ENCODE data around the gene CNOT3.
A peak's percentile ranks its signal among the peaks of the same experiment; 100 is the strongest.

CNOT3 gene

DNA sequence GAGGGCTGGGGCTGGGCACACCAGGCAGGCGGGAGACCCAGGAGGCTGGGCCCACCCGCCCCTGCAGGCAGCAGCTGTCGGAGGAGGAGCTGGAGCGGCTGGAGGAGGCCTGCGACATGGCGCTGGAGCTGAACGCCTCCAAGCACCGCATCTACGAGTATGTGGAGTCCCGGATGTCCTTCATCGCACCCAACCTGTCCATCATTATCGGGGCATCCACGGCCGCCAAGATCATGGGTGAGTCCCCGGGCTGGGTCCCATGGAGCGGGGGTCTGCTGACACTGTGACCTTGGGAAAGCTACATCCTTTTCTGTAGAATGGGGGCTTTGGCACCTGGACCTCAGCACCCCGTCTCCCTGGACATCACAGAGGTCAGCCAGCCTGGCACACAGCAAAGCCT lies 13.9 kb upstream of the CNOT3 start:
- DNase-seq: no peak

- DNase-seq: no peak
Observed at GRCh38 chr19:54124393-54124792, 13.2 kb upstream of the CNOT3 start.

GRCh38 chr19:54125713-54126112 lies 11.8 kb upstream of the CNOT3 start:
- no peak for DNase-seq

DNA sequence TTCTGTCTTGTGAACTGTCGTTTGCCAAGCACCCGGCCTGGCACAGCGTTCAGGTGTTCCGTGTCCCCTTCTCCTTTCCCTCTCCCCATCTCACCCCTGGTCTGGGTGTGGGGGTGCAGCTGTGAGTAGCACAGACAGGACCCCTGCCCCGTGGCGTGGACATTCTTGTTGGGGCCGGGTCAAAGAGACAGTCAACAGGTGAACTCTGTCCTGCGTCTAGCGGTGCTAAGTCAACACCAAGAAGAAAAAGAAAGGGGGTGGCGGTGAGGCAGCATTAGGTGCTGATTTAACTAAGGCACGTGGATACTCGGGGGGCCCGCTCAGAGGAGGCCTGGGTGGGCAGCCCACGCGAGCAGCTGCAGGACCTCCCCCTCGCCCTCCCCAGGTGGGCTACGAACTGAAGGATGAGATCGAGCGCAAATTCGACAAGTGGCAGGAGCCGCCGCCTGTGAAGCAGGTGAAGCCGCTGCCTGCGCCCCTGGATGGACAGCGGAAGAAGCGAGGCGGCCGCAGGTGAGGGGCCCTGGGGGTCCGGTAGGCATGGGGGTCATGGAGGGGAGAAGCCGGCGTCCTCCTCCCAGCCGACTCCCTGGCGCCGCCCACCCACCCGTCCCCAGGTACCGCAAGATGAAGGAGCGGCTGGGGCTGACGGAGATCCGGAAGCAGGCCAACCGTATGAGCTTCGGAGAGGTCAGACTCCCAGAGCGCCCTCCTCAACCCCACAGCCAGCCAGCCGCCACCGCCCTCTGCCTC lies 9.7 kb upstream of the CNOT3 start:
- DNase-seq: no peak

DNA sequence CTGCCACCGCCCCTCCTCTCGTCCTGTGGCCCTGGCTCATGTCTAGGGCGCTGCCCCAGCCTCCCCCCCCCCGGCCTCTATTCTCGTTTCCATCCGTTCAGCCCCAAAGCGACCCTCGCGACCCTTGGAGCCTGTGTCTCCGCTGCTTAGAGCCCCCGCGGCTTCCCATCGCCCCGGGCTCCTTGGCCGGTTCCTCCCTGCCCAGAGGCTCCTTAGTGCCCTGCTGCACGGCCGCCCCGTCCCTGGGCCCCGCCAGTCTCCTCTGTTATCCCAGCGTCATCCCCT lies 9.2 kb upstream of the CNOT3 start:
- no peak for DNase-seq

GRCh38 chr19:54128796-54129616 lies 8.6 kb upstream of the CNOT3 start:
- DNase-seq: no peak

DNA sequence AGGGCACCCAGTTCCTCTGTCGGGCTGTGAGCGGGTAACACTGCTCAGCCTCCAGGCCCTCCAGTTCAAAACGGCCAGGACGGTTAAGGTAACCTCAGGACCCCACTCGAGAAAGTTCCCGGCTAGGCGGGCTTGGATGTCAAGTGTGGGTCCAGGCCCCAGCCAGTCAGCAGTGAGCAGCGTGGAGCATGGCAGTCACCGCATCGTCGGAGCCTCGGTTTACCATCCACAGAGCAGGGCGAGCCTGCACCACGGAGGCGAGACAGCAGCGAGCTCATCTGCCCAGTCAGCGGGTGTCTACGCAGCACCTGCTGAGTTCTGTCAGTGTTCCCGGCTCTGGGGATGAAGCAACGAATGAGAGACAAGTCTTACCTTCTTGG lies 8.0 kb upstream of the CNOT3 start:
- no peak for DNase-seq

- no peak for DNase-seq
Observed at GRCh38 chr19:54133312-54133956, 4.1 kb upstream of the CNOT3 start.

DNA sequence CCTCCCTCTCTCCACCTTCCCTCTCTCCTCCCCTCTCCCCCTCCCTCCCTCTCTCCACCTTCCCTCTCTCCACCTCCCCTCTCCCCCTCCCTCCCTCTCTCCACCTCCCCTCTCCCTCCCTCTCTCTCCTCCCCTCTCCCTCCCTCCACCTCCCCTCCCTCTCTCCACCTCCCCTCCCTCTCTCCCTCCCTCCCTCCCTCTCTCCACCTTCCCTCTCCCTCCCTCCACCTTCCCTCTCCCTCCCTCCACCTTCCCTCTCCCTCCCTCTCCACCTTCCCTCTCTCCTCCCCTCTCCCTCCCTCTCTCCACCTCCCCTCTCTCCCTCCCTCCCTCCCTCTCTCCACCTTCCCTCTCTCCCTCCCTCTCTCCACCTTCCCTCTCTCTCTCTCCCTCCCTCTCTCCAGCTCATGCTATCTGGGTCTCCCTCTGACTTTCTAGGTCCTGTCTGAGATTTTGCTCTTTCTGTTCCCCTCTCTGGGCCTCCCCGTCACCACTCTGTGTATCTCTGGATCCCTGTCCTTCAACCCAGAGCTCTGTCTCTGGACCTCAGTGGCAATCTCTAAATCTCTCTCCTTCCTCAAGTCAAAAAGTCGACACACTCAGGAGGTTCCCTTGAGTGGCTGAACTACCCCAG lies 3.5 kb upstream of the CNOT3 start:
- no peak for DNase-seq

DNA sequence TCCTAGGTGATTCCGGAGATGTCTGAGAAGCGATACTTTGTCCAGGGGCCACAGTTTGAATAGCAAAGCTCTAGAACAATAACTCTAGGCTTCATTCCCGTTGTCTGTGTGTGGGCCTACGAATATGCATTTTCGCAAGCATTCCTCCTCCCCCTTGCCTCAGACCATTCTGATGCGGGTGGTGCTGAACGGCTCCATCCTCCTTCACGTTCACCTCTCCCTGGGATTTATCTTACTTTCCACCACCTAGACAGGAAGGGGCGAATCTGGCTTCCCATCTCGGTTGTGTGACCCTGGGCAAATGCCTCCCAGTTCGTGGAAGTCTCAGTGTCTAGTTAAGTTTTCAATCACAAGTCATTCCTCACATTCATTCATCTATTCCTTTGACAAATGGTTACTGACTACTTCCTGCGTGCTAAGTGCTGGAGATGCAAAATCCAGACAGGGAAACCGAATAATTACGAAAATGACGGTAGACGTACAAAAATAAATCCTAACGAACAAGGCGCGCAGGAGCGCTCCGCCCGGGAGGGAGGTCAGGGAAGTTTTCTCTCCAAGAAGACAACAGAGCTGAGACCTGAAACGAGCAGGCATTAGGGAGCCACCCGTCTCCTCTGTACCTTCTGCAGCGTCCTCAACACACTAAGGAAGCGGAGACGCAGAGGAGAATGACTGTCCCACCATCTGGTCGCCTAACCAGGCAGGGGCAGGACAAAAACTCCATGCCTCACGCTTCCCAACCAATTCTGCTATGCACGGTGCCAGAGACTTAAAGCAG lies 1.3 kb upstream of the CNOT3 start:
- DNase-seq: no peak

- DNase-seq: peak; percentile 100
Observed at GRCh38 chr19:54136864-54137698, 481 bp upstream of the CNOT3 start.

DNA sequence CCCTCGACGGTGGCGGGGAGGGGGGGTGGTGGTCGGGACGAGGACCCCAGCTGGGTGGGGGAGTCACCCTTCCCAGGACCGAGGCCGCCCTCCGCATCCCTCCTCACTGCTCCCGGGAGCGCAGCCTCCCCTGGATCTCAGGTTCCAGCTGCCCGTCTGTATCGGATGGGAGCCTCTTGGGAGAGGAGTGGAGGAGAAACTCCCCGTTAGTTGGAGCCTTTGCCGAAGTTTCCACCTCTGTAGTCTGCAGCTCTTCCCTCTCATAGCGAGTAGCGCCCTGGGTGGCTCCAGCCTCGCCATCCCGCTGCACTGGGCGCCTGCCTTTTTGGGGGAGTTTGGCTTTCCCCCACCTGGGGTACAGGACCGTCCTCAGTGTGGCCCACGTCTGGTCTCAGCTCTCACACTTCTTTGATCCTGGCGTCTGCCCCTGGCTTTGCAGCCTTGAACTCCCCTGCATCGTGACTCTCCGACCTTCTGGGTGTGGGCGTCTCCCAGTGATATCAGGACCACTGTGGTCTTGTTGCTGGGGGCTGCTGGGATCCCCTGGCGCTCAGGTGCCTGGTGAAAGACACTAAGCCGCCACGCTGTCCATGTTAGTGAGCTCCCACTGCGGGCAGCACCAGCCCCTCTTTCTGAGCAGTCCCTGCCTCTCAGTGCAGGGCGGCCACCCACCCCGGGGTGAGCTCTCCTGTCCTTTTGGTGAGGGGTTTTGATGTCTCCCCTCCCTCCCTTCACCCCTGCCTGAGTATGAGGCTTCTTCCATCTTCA lies 1.1 kb downstream of the CNOT3 start:
- DNase-seq: no peak

DNA sequence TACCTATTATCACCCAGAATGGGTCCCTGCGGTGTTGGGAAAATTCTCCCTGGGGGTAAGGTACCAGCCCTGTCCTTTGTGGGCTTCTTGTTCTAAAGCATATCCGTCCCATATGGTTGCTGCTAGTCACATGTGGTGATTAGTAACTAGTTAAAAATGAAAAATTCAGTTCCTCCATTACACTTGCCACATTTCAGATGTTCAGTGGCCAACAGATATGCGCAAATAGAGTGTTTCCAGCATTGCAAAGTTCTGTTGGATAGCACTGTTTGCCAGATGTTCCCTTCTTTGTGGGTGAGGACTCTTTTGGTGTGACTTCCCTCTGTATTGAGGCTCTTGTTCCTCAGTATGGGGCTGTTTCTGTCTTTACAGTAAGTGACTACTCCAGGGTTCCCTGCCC lies 3.8 kb downstream of the CNOT3 start:
- no peak for DNase-seq

GRCh38 chr19:54142166-54142780 lies 4.7 kb downstream of the CNOT3 start:
- DNase-seq: no peak

- no peak for DNase-seq
Observed at GRCh38 chr19:54145541-54146158, 8.1 kb downstream of the CNOT3 start.

DNA sequence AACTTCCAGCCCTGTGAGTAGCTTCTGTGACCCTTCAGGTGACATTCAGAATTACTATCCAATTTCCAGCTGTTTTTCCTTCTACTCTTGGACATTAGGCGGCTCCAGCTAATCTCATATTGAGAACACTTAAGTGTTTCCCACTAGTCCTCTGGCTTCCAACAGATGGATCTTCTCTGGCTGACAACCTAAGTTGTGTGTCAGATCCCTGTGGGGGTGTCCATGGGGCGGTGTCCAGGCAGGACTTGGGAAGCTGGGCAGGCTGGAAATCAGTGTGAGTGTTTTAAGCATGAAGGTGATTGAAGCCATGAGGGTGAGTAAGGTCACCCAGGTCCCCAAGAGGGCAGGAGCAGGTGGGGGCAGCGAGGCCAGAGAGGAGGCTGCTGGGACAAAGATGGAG lies 10.1 kb downstream of the CNOT3 start:
- no peak for DNase-seq

DNA sequence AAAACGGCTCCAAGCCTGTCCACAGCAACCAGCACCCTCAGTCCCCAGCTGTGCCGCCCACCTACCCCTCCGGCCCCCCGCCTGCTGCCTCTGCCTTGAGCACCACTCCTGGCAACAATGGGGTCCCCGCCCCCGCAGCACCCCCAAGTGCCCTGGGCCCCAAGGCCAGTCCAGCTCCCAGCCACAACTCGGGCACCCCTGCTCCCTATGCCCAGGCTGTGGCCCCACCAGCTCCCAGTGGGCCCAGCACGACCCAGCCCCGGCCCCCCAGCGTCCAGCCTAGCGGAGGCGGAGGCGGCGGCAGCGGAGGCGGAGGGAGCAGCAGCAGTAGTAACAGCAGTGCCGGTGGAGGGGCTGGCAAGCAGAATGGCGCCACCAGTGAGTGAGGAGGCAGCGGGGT lies 10.6 kb downstream of the CNOT3 start:
- DNase-seq: no peak

GRCh38 chr19:54149021-54149812 lies 11.7 kb downstream of the CNOT3 start:
- no peak for DNase-seq

DNA sequence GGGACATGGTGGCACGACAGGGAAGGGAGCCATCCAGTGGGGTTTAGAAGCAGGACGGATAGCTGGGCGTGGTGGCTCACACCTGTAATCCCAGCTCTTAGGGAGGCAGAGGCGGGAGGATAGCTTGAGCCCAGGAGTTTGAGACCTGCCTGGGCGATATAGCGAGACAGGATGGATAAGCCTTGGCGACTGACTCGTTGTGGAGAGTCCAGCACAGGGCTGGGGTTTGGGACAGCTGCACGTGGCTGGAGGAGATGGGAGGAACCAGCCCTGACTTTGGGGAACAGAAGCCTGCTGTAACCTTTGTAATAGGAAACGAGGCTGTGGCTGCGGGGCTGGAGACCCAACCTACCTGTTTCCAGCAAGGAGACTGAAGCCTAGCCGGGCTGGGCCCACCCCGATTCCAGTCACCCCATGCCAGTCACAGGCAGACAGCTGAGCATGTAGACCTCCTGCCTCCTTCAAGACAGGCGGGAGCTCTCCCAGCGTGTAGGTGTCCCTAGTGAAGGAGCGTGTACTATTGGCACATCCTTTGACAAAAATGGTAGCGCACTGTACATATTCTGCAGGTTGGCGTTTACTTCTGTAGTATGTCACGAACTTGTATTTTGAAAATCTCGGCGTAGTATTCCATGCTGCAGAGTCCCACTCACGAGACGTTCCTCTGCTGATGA lies 13.9 kb downstream of the CNOT3 start:
- no peak for DNase-seq

Data from CD4-positive, alpha-beta T cell treated with Interleukin-10 for 1 hour (primary cell).